Prostate gland (tissue), 2 donors: ENCODE measurements around the gene PGGHG. TPM values are rescaled to one million over a fixed set of nuclear protein-coding genes. Genes with fewer than 3 reads are reported as not detected.
"Not testable (repeated sequence)": the region's sequence is repeated elsewhere in the genome, so short reads cannot be mapped to it uniquely, and the experiment has no call there.

ENCODE experiments used
- DNase-seq: peaks from one replicate; pipeline ENCODE4 v3.0.0-alpha.2; 2019; ENCODE audit warnings: low spot score
- H3K27ac ChIP-seq, 2 donors: fragments of 200-600 bp; sonication (generic); 2 replicates each; pipeline ENCODE4 v1.5.1; 2017 to 2019
- H3K27me3 ChIP-seq: fragments of 200-600 bp; sonication (generic); replicated peaks from 2 replicates; pipeline ENCODE4 v1.5.1; 2019; ENCODE audit not compliant: insufficient read depth
- H3K36me3 ChIP-seq, 2 donors: fragments of 200-600 bp; sonication (generic); 1 replicate in 1 of 2; 2 replicates in 1 of 2; pipeline versions ENCODE4 v1.5.1 to v1.8.1; 2017 to 2019
- H3K4me1 ChIP-seq: fragments of 200-600 bp; sonication (generic); replicated peaks from 2 replicates; pipeline ENCODE4 v1.5.1; 2019
- H3K4me3 ChIP-seq, 2 donors: fragments of 200-600 bp; sonication (generic); 2 replicates each; pipeline ENCODE4 v1.5.1; 2017 to 2019
- H3K9me3 ChIP-seq: fragments of 200-600 bp; sonication (generic); 2 replicates; pipeline ENCODE4 v1.5.1; 2017
- POLR2A ChIP-seq: fragments of 450-650 bp; IDR thresholded peaks from one replicate; pipeline ENCODE4 v1.6.1; 2016; ENCODE audit warnings: antibody characterized with exemption, mild to moderate bottlenecking
- POLR2AphosphoS5 ChIP-seq: sonication (generic); formaldehyde crosslinking; IDR thresholded peaks from one replicate; pipeline ENCODE4 v1.6.1; 2017; ENCODE audit warnings: antibody characterized with exemption
- WGBS: methylation state at CpG from one replicate; pipeline ENCODE4 v1.1.5; 2018; 5-methylcytosine and 5-hydroxymethylcytosine counted together
- intact Hi-C: fragments of 100-400 bp; cut with DNase I; formaldehyde crosslinking; loops from one replicate; pipeline ENCODE4 v1.14.2; 2022
- total RNA-seq, 2 donors: library from RNA; depleted of rRNA; stranded (reverse); fragments of >200 nt; gene quantifications; one replicate each; pipeline ENCODE4 v1.1.0, GENCODE V29; 2016
- TF ChIP-seq, protein P1 (sequence below), 4 experiments: fragments of 200-600 bp in 2 of 4; fragments of 450-650 bp in 2 of 4; sonication (generic) in 2 of 4; IDR thresholded peaks; 1 replicate in 3 of 4; 2 replicates in 1 of 4; pipeline ENCODE4 v1.5.1; 2016 to 2019; ENCODE audit warnings: antibody characterized with exemption in 4 of 4, mild to moderate bottlenecking in 2 of 4, moderate library complexity in 2 of 4

Gene PGGHG
- total RNA-seq, 2 donors from 2014 or later, result 18.4 to 63.1 TPM

DNA sequence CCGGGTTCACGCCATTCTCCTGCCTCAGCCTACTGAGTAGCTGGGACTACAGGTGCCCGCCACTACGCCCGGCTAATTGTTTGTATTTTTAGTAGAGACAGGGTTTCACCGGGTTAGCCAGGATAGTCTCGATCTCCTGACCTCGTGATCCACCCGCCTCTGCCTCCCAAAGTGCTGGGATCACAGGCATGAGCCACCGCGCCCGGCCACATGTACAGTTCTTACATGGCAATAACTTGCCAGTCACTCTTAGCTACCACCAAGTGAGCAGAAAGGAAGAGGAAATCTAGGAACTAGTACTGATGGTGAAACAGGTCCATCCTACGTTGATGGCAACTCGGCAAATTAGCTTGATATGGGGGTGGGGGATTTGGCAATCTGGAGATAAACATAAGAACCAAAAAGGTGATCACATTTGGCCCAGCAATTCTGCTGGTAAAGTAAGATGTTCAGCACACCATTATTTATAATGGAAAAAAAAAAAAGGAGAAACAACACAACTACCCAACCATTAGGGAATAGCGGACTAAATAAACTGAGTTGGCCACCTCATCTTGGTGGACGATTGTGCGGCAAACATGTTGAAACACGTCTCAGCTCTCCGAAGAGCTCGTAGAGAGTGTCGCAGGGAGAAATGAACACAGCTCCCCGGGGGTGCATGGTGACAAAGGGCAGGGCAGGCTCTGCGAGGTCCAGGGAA is 5.4 kb upstream of the PGGHG start:
- peaks cover 28% of the 10 kb centered on the region for H3K27me3 ChIP-seq
- no peaks in the 10 kb centered on the region for H3K9me3 ChIP-seq
- H3K4me1 ChIP-seq, result no peaks in the 10 kb centered on the region
- H3K4me3 ChIP-seq, result no peak overlapping the region
- no peaks in the 10 kb centered on the region for H3K36me3 ChIP-seq
- H3K27ac ChIP-seq, result no peak overlapping the region
- intact Hi-C loops, result no loop called here
- no peak for DNase-seq
- 79% methylated on average over 23 of the region's 23 CpGs for WGBS
- TF ChIP-seq, protein P1, sequence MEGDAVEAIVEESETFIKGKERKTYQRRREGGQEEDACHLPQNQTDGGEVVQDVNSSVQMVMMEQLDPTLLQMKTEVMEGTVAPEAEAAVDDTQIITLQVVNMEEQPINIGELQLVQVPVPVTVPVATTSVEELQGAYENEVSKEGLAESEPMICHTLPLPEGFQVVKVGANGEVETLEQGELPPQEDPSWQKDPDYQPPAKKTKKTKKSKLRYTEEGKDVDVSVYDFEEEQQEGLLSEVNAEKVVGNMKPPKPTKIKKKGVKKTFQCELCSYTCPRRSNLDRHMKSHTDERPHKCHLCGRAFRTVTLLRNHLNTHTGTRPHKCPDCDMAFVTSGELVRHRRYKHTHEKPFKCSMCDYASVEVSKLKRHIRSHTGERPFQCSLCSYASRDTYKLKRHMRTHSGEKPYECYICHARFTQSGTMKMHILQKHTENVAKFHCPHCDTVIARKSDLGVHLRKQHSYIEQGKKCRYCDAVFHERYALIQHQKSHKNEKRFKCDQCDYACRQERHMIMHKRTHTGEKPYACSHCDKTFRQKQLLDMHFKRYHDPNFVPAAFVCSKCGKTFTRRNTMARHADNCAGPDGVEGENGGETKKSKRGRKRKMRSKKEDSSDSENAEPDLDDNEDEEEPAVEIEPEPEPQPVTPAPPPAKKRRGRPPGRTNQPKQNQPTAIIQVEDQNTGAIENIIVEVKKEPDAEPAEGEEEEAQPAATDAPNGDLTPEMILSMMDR (IDR thresholded peaks at IDR 0.05), result no peak
- TF ChIP-seq POLR2A, result no peak
- no peak for TF ChIP-seq POLR2AphosphoS5

DNA sequence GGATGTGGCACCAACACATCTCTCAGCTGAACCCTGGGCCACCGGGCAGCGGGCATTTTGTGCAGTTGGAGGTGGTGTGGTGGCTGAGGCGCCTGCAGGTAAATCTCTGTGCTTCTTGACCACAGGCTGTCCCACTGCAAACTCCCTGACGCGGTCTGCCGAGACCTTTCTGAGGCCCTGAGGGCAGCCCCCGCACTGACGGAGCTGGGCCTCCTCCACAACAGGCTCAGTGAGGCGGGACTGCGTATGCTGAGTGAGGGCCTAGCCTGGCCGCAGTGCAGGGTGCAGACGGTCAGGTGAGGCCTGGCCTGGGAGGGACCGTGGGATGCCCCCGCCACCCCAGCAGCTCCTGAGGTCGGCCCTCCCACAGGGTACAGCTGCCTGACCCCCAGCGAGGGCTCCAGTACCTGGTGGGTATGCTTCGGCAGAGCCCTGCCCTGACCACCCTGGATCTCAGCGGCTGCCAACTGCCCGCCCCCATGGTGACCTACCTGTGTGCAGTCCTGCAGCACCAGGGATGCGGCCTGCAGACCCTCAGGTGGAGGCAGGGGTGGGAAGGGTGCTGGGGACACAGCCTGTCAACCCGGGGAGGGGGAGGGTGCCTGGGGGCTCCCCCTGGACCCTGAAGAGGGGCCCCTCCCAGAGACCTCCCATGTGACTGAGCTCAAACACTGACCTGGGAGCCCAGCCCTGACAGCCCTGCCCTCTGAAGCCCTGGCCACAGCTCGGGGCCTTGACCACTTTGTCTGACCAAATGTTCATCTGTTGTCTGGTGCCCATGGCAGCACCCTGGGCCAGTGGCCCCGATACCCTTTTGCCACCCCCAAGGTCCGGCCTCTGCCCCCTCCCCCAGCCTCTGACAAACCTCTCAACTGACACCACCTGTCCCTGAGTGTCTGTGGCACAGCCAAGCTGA is 4.6 kb upstream of the PGGHG start:
- no peak overlapping the region for H3K27ac ChIP-seq
- intact Hi-C loops, result no loop called here
- H3K4me1 ChIP-seq, result no peaks in the 10 kb centered on the region
- peaks cover 27% of the 10 kb centered on the region for H3K27me3 ChIP-seq
- DNase-seq, result no peak
- H3K4me3 ChIP-seq, result no peak overlapping the region
- WGBS, result 81% methylated on average over 24 of the region's 24 CpGs
- TF ChIP-seq POLR2AphosphoS5 (no peak), POLR2A (no peak)
- TF ChIP-seq, protein P1 (IDR thresholded peaks at IDR 0.05), result no peak
- H3K9me3 ChIP-seq, result no peaks in the 10 kb centered on the region
- H3K36me3 ChIP-seq, result no peaks in the 10 kb centered on the region

DNA sequence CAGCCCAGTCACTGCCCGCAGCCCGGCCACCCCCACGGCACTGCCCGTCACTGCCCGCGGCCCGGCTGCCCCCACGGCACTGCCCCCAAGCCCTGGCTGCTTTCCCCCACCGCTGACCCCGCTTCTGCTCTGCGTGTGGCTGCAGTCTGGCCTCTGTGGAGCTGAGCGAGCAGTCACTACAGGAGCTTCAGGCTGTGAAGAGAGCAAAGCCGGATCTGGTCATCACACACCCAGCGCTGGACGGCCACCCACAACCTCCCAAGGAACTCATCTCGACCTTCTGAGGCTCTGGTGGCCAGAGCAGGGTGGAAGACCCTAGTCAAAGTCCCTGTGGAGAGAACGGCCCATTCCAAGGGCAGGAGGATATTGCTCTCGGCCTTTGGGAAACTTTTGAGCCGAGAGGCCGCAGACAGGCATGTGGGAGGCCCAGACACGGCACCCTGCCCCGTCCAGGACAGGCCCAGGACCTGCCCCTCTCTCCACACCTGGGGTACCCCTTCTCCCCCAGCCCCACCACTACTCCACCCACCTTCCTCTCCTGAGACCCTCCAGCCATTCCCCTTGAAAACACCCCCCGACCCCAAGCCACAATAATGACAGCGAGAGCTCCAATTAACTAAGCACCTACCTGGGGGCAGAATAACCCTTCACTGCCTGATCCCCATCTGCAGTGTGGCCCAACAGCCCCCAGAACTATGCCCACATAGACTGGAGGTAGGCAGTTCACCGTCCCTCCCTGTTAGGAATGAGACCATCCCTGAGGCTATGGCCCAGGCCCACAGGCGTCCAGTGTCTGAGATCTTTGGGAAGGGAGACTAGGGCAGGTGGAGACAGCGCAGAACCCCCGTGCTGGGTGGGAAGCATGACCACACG is 3.7 kb upstream of the PGGHG start:
- DNase-seq, result no peak

DNA sequence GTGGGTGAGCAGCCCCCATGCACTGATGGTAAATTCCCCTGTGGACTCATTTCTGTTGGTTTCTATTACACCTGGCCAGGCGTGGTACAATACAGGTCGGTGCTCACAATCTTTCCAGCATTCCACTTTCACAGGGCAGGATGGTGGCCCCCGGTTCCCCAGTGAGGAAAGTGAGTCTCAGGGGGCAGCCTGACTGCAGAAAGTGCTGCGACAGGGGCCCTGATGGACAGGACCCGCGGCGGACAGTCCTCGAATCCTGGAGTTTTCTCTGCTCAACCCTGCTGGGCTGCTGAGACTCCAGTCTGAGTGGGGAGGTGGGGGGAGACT is 3.1 kb upstream of the PGGHG start:
- TF ChIP-seq POLR2AphosphoS5 (no peak), POLR2A (no peak)
- TF ChIP-seq, protein P1 (IDR thresholded peaks at IDR 0.05), result no peak
- H3K4me3 ChIP-seq, result no peak overlapping the region
- H3K4me1 ChIP-seq, result no peaks in the 10 kb centered on the region
- intact Hi-C loops, result no loop called here
- peaks cover 18% of the 10 kb centered on the region for H3K27me3 ChIP-seq
- no peaks in the 10 kb centered on the region for H3K36me3 ChIP-seq
- WGBS, result 71% methylated on average over 8 of the region's 8 CpGs
- no peak overlapping the region for H3K27ac ChIP-seq
- no peak for DNase-seq
- no peaks in the 10 kb centered on the region for H3K9me3 ChIP-seq

More for the DNA sequence above, 3.7 kb upstream of the PGGHG start:
- Histone ChIP-seq H3K36me3 (no peaks in the 10 kb centered on the region), H3K27ac (no peak overlapping the region), H3K4me3 (no peak overlapping the region), H3K27me3 (peaks cover 23% of the 10 kb centered on the region), H3K9me3 (no peaks in the 10 kb centered on the region), H3K4me1 (no peaks in the 10 kb centered on the region)
- TF ChIP-seq POLR2A (no peak), POLR2AphosphoS5 (no peak)
- TF ChIP-seq, protein P1 (IDR thresholded peaks at IDR 0.05), result no peak
- whole genome bisulfite sequencing, result 88% methylated on average over 29 of the region's 29 CpGs
- intact Hi-C loops, result no loop called here

- H3K9me3 ChIP-seq, H3K36me3 ChIP-seq, H3K4me1 ChIP-seq, H3K27ac ChIP-seq, H3K27me3 ChIP-seq, H3K4me3 ChIP-seq, DNase-seq, intact Hi-C loops: not testable (repeated sequence)
- 73% methylated on average over 27 of the region's 27 CpGs for WGBS
Measured at GRCh38 chr11:286977-287820, 1.7 kb upstream of the PGGHG start.
